Stimulated activated CD8-positive, alpha-beta memory T cell treated with anti-CD3 and anti-CD28 coated beads, Interleukin-4, amount 100 ng/mL, for 24 hours (primary cell): Measurements from ENCODE around the gene SLC37A1.

Source experiments
- DNase-seq: peaks from one replicate; pipeline ENCODE4 v3.0.0-alpha.2; 2020; ENCODE audit warnings: low read depth

Gene SLC37A1

GRCh38 chr21:42545317-42545716 is 31.7 kb downstream of the SLC37A1 start:
- no peak for DNase-seq

- no peak for DNase-seq
Observed at GRCh38 chr21:42545745-42546144, 32.1 kb downstream of the SLC37A1 start.

DNA sequence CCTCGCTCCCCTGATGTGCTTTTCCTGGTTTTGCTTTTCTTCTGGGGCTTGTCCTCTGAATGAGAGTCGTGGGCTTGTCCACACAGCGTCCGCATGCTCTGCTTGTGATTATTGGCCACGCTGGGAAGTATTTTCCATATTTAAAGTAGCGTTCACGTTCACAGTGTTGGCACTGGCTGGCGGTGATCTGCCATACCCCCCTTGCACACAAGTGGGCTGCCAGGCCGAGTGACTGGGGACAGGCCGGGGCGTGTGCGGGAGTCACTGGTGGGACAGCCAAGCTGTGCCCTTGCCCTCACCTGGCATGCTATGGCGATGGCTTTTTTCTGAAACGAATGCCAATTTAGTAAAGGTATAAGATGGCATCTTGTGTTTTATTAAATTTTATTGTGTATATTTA is 32.8 kb downstream of the SLC37A1 start:
- DNase-seq: no peak

DNA sequence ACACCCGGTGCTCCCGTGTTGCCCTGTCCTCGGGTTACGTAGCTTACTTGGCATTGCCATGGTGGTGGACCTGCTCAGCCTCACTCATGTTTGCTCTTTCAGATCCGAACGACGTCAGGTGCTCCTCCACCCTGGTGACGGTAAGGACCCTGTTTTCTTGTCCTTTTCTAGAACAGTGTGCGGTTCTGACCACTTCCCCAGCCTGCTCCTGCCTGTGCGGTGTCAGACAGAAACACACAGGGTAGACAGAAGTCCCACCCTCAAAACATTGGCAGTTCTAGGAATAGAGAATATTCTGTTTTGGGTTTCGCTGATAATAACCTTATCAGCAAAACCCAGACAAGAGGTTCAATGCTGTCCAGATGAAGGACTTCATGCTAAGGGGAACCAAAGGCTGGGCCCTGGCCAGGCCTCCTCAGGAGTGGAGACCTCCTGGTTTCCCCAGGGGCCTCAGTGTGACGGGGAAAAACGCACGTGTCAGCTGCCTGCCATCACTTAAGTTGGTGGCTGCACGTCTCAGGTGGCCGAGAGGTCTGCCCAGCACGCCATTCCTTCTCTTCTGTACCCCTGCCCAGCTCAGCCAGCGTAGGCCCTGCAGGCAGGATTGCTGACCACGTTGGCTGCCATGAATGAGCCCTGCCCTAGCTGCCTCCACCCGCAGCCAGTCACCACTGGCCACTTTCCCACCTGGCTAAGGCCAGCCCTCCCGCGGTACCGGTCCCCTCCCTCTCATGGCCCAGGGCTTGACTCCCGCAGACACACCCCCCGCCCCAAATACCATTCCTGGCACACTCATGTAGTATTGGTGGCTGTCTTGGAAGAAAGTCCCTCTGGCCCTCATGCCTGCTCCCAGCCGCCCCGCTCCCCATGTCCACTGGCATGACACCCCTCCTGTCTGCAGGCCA is 33.6 kb downstream of the SLC37A1 start:
- no peak for DNase-seq

- DNase-seq: no peak
Observed at GRCh38 chr21:42547906-42548365, 34.3 kb downstream of the SLC37A1 start.

GRCh38 chr21:42548687-42549406 is 35.2 kb downstream of the SLC37A1 start:
- no peak for DNase-seq

- DNase-seq: no peak
Observed at GRCh38 chr21:42550817-42551216, 37.2 kb downstream of the SLC37A1 start.

GRCh38 chr21:42552407-42553336 is 39.0 kb downstream of the SLC37A1 start:
- no peak for DNase-seq

DNA sequence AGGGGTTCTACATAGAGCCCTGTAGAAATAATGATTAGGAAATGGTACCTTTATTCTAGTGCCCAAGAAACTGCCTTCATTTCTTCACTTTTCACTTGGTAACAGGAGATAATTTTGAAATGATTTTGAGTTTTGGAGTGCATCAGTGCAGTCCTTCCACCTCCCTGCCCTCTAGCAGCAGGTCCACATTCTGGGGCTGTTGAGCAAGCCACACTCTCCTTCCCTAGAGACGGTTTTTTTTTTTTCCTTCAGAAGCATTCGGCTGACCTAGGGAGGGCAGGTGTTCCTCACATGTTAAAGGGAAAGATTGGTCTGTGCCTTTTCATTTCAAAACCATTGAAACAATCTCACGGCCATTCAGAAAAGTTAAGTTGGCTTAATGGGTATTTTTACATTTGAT is 39.8 kb downstream of the SLC37A1 start:
- DNase-seq: no peak

DNA sequence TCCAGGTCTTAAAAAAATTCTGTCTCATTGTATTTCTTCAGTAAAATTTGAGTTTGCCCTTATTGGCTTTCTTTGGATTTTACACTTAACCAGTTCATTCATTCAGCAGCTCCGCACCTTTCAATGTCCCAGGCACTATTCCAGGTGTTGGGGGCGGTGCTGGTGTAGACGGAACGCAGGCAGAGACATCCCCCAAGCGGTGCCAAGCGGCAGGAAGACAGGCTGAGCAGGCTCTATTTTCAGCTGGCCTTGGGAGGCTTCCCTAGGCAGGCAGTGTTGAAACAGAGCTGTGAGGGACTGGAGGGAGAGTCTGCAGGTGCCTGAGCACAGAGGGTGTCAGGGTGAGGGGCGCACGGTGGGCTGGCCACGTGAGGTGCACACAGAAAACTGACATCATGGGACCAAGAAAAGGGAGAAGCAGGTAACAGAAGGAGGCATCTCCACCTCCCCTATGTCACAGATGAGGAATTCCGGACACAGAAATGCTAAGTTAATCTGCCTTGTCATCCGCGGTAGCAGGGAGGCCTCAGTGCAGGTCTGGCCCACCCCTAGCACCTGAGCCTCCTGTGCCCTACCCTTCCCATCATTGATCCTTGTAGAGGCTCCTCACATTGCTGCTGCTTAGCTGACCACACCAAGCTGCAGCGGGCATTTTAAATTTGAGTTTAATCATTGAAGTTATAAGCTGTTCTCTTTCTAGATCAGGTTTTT is 40.8 kb downstream of the SLC37A1 start:
- no peak for DNase-seq

- no peak for DNase-seq
Observed at GRCh38 chr21:42555756-42556438, 42.2 kb downstream of the SLC37A1 start.

DNA sequence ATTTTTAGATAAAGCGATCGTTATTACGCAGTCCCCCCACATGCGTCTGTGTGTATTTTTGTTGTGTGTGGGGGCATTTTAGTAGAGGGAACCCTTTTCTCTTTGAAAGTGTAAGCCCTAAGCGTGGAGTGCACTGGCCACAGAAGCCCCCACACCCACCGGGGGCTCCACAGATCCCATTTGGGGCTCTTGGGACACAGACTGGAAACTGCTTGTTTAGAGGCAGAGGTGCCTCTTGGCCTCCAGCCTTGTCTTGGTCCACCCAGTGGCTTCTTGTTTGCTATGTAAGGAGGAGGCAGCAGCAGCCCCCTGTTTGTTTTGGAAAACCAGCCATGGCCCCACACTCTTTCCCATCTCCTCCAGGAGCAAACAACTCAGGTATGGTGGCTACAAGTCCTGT is 42.8 kb downstream of the SLC37A1 start:
- DNase-seq: no peak

- DNase-seq: no peak
Observed at GRCh38 chr21:42556960-42557359, 43.3 kb downstream of the SLC37A1 start.

- no peak for DNase-seq
Observed at GRCh38 chr21:42557420-42557819, 43.8 kb downstream of the SLC37A1 start.

DNA sequence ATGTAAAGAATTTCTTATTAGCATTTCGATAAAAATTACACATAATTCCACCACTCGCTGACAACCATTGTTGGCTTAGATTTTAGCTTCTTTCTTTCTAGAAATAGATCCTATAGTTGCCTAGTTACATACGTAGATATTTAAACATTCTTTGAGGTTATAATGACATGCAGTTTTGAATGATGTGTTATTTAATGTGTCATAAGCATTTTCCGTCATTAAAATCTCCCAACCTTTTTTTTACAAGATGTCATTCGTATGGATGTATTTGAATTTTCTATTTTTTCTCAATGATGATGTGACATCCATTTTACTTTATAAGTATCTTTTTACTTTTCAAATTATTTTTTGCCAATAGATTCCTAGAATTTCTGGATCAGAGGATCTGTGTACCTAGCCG is 44.7 kb downstream of the SLC37A1 start:
- DNase-seq: no peak

GRCh38 chr21:42558846-42559245 is 45.2 kb downstream of the SLC37A1 start:
- DNase-seq: no peak

DNA sequence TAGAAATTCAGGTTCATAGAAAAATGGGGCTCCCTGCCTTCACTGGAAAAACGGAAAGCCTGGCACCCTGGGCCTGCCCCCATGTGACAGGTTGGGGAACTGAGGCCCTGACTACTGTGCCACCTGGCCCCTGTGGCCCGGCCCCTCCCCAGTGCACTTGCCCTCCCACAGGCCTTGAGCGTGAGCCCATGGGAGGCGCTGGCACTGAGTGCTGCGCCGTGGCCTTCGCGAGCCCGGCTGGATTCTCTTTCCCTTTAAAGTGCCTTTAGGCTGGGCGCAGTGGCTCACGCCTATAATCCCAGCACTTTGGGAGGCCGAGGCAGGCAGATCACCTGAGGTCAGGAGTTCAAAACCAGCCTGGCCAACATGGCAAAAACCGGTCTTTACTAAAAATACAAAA is 45.7 kb downstream of the SLC37A1 start:
- DNase-seq: no peak

DNA sequence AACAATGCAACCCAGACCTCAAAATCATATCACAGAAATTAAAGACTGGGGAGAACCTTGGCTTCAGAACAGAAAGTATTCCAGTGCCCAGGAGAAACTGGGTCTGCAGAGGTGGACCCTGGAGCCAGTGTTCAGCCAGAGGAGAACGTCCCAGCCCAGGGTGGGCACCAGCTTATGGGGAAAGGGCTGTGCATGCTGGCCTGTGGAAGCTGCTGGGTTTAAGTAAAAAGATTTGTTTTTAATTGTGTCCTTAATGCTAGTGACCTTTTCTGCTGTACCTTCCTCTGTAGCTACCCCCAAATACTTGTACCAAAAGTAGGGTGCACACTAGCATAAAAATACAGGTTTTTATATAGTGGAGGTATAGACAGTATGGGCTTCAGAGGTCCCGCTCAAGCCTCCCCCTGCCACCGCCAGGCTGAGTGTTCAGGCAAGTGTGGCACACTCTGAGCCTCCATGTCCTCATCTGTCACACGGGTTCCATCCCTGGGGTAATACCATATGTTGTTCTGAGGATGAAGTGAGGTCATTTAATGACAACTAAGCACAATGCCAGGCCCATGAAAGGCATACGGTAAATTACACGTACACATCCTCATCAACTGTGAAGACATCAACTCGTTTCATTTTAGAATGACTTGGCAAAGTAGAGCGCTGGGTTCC is 47.0 kb downstream of the SLC37A1 start:
- no peak for DNase-seq

- no peak for DNase-seq
Observed at GRCh38 chr21:42561762-42562650, 48.4 kb downstream of the SLC37A1 start.
